IMR-90 (cell line): ENCODE results near the gene NFX1. TPM values are rescaled to one million over a fixed set of nuclear protein-coding genes. Genes with fewer than 3 reads are reported as not detected.

ENCODE experiments used
- ATAC-seq: fragments of 200-7000 bp; cut with Tn5 transposase; 2 replicates; pipeline ENCODE4 v1.9.1; 2020; ENCODE audit warnings: low read depth, mild to moderate bottlenecking, moderate library complexity
- BruUV-seq: library from RNA; stranded (reverse); fragments of 400-500 nt; replicated peaks from 2 replicates; lab custom pipeline; 2021; lab: Mats Ljungman, UMichigan
- CTCF ChIA-PET: fragments of 300-600 bp; formaldehyde crosslinking; extraction: SDS; loops from one replicate; lab custom pipeline; 2021; ENCODE audit warnings: antibody characterized with exemption; lab: Yijun Ruan, JAX
- POLR2A ChIA-PET: fragments of 300-600 bp; sonication (Branson Sonifier 250); formaldehyde crosslinking; loops from one replicate; lab custom pipeline; 2022; ENCODE audit warnings: antibody characterized with exemption; ENCODE audit not compliant: unreplicated experiment; lab: Charles Lee
- DNase-seq: peaks from one replicate; pipeline ENCODE4 v3.0.0; 2013
- H2AFZ ChIP-seq: replicated peaks from 2 replicates; pipeline ENCODE3; 2013; ENCODE audit warnings: low read length, mild to moderate bottlenecking; ENCODE audit not compliant: poor library complexity
- H2AK5ac ChIP-seq: 2 replicates; pipeline ENCODE4 v1.6.1; 2013; ENCODE audit warnings: low read depth, low read length, inconsistent platforms
- H2AK9ac ChIP-seq: replicated peaks from 2 replicates; pipeline ENCODE3; 2013; ENCODE audit warnings: mild to moderate bottlenecking, low read depth, low read length, moderate library complexity; ENCODE audit not compliant: poor library complexity
- H2BK120ac ChIP-seq: 2 replicates; pipeline ENCODE4 v1.6.1; 2013; ENCODE audit warnings: low read depth, low read length, inconsistent platforms
- H2BK15ac ChIP-seq: 3 replicates; pipeline ENCODE4 v1.6.1; 2013; ENCODE audit warnings: low read depth, low read length, inconsistent platforms
- H2BK20ac ChIP-seq: 2 replicates; pipeline ENCODE4 v1.6.1; 2013; ENCODE audit warnings: low read depth, mild to moderate bottlenecking, inconsistent platforms, low read length, moderate library complexity
- H2BK5ac ChIP-seq: 2 replicates; pipeline ENCODE4 v1.6.1; 2013; ENCODE audit warnings: mild to moderate bottlenecking, low read depth, low read length, inconsistent platforms; ENCODE audit not compliant: poor library complexity, severe bottlenecking
- H3K14ac ChIP-seq: replicated peaks from 2 replicates; pipeline ENCODE4 v1.6.1; 2013; ENCODE audit warnings: low read depth, low read length, inconsistent platforms
- H3K18ac ChIP-seq: 2 replicates; pipeline ENCODE4 v1.6.1; 2013; ENCODE audit warnings: low read depth, low read length, control low read depth
- H3K23ac ChIP-seq: 2 replicates; pipeline ENCODE4 v1.6.1; 2013; ENCODE audit warnings: low read depth, low read length, inconsistent platforms
- H3K27ac ChIP-seq: 2 replicates; pipeline ENCODE4 v1.5.1; 2013; ENCODE audit warnings: mild to moderate bottlenecking, control low read depth, low read length; ENCODE audit not compliant: insufficient read depth
- H3K27me3 ChIP-seq: 2 replicates; pipeline ENCODE4 v1.6.1; 2013; ENCODE audit warnings: low read length; ENCODE audit not compliant: control insufficient read depth, insufficient read depth
- H3K36me3 ChIP-seq: 2 replicates; pipeline ENCODE4 v1.6.1; 2013; ENCODE audit warnings: low read length, mixed read lengths; ENCODE audit not compliant: control insufficient read depth, insufficient read depth
- H3K4ac ChIP-seq: 2 replicates; pipeline ENCODE4 v1.6.1; 2013; ENCODE audit warnings: low read depth, low read length, inconsistent platforms
- H3K4me1 ChIP-seq: 2 replicates; pipeline ENCODE4 v1.6.1; 2013; ENCODE audit warnings: low read length, mixed read lengths; ENCODE audit not compliant: control insufficient read depth, insufficient read depth
- H3K4me2 ChIP-seq: 2 replicates; pipeline ENCODE4 v1.6.1; 2013; ENCODE audit warnings: low read depth, mild to moderate bottlenecking, control low read depth, low read length, moderate library complexity
- H3K4me3 ChIP-seq: 2 replicates; pipeline ENCODE4 v1.5.1; 2013; ENCODE audit warnings: low read depth, mild to moderate bottlenecking, control low read depth, low read length, moderate library complexity; ENCODE audit not compliant: insufficient read depth
- H3K56ac ChIP-seq: 2 replicates; pipeline ENCODE4 v1.6.1; 2013; ENCODE audit warnings: low read length, inconsistent platforms; ENCODE audit not compliant: insufficient read depth; ENCODE audit errors: extremely low read depth
- H3K79me1 ChIP-seq, 2 experiments: 2 replicates each; pipeline ENCODE4 v1.6.1; 2013; ENCODE audit warnings: low read length in 2 of 2, inconsistent platforms in 1 of 2, low read depth in 1 of 2
- H3K9ac ChIP-seq: 2 replicates; pipeline ENCODE4 v1.6.1; 2013; ENCODE audit warnings: low read depth, low read length, control low read depth
- H3K9me1 ChIP-seq: 2 replicates; pipeline ENCODE4 v1.6.1; 2013; ENCODE audit warnings: low read length, inconsistent platforms; ENCODE audit not compliant: insufficient read depth
- H3K9me3 ChIP-seq: 2 replicates; pipeline ENCODE4 v1.6.1; 2013; ENCODE audit warnings: low read length; ENCODE audit not compliant: control insufficient read depth, insufficient read depth
- H4K20me1 ChIP-seq: 2 replicates; pipeline ENCODE4 v1.6.1; 2013; ENCODE audit warnings: low read length, inconsistent platforms; ENCODE audit not compliant: insufficient read depth
- H4K5ac ChIP-seq: 2 replicates; pipeline ENCODE4 v1.6.1; 2013; ENCODE audit warnings: mild to moderate bottlenecking, low read depth, low read length, control low read depth
- H4K8ac ChIP-seq, 2 experiments: 2 replicates each; pipeline ENCODE4 v1.6.1; 2013; ENCODE audit warnings: low read depth in 2 of 2, low read length in 2 of 2, control low read depth in 1 of 2, inconsistent platforms in 1 of 2
- H4K91ac ChIP-seq: 2 replicates; pipeline ENCODE4 v1.6.1; 2013; ENCODE audit warnings: low read depth, low read length, inconsistent platforms; ENCODE audit not compliant: insufficient read depth
- BHLHE40 ChIP-seq: fragments of 150-350 bp; IDR thresholded peaks from 2 replicates; pipeline ENCODE4 v1.6.1; 2016; ENCODE audit warnings: mild to moderate bottlenecking, low read depth, low read length
- CEBPB ChIP-seq: IDR thresholded peaks from 2 replicates; pipeline ENCODE4 v1.6.1; 2012; ENCODE audit warnings: low read depth, low read length, improper control_type of control experiment
- CHD1 ChIP-seq: IDR thresholded peaks from 2 replicates; pipeline ENCODE4 v1.6.1; 2012; ENCODE audit warnings: low read depth, low read length, improper control_type of control experiment
- FOS ChIP-seq: fragments of 150-350 bp; IDR thresholded peaks from 2 replicates; pipeline ENCODE4 v1.6.1; 2016; ENCODE audit warnings: low read depth, low read length
- MAFK ChIP-seq: IDR thresholded peaks from 2 replicates; pipeline ENCODE4 v1.6.1; 2012; ENCODE audit warnings: low read depth, low read length, improper control_type of control experiment
- MAZ ChIP-seq: IDR thresholded peaks from 2 replicates; pipeline ENCODE4 v1.6.1; 2012; ENCODE audit warnings: low read depth, mild to moderate bottlenecking, low read length, improper control_type of control experiment, moderate library complexity, borderline replicate concordance
- MXI1 ChIP-seq: IDR thresholded peaks from 2 replicates; pipeline ENCODE4 v1.6.1; 2012; ENCODE audit warnings: low read depth, mild to moderate bottlenecking, low read length, moderate library complexity, borderline replicate concordance
- NFE2L2 ChIP-seq: fragments of 150-350 bp; IDR thresholded peaks from 2 replicates; pipeline ENCODE4 v1.6.1; 2016; ENCODE audit warnings: low read depth, mild to moderate bottlenecking, low read length
- POLR2A ChIP-seq: IDR thresholded peaks from 2 replicates; pipeline ENCODE4 v1.6.1; 2012; ENCODE audit warnings: mild to moderate bottlenecking, low read depth, low read length
- RAD21 ChIP-seq: IDR thresholded peaks from 2 replicates; pipeline ENCODE4 v1.6.1; 2012; ENCODE audit warnings: low read length, improper control_type of control experiment
- RCOR1 ChIP-seq: IDR thresholded peaks from 2 replicates; pipeline ENCODE4 v1.6.1; 2012; ENCODE audit warnings: mild to moderate bottlenecking, low read length, improper control_type of control experiment; ENCODE audit not compliant: insufficient replicate concordance
- RFX5 ChIP-seq: IDR thresholded peaks from 2 replicates; pipeline ENCODE4 v1.8.0; 2012; ENCODE audit warnings: low read depth, mild to moderate bottlenecking, low read length, moderate library complexity
- SMC3 ChIP-seq: fragments of 150-350 bp; IDR thresholded peaks from 2 replicates; pipeline ENCODE4 v1.6.1; 2016; ENCODE audit warnings: low read depth, mild to moderate bottlenecking, antibody characterized with exemption, low read length, moderate library complexity
- WGBS, 2 experiments: methylation state at CpG; one replicate each; pipeline versions ENCODE4 v1.1.5 to v1.1.7; 2013; ENCODE audit warnings: missing lambda C conversion rate in 2 of 2; ENCODE audit not compliant: insufficient read length in 1 of 2; ENCODE audit errors: extremely low coverage in 2 of 2; 5-methylcytosine and 5-hydroxymethylcytosine counted together
- dilution Hi-C: fragments of 300-500 bp; cut with HindIII; formaldehyde crosslinking; loops from one replicate; pipeline ENCODE4 v1.14.3; 2018; ENCODE audit warnings: low sequenced_read_pairs; ENCODE audit not compliant: unreplicated experiment
- in situ Hi-C: fragments of 300-500 bp; cut with MboI; formaldehyde crosslinking; loops from 3 replicates; pipeline ENCODE4 v1.14.3; 2019; ENCODE audit warnings: low sequenced_read_pairs, inconsistent platforms, mixed read lengths
- intact Hi-C: fragments of 100-400 bp; cut with micrococcal nuclease; formaldehyde crosslinking; loops from 2 replicates; pipeline ENCODE4 v1.10.0; 2022
- polyA plus RNA-seq, 3 experiments: library from polyadenylated mRNA; depleted of rRNA; stranded (reverse); fragments of >200 nt; gene quantifications; 2 replicates each; pipeline ENCODE4 v1.2.3, GENCODE V29; 2012; ENCODE audit warnings: low replicate concordance in 1 of 3
- total RNA-seq: library from RNA; depleted of rRNA; stranded (reverse); fragments of >200 nt; gene quantifications from 2 replicates; pipeline ENCODE4 v1.2.3, GENCODE V29; 2012
- TF ChIP-seq, protein P1 (sequence below): fragments of 150-350 bp; IDR thresholded peaks from 2 replicates; pipeline ENCODE4 v1.6.1; 2017; ENCODE audit warnings: mild to moderate bottlenecking, antibody characterized with exemption, low read length, low read depth
- TF ChIP-seq, protein P2 (sequence below): fragments of 150-350 bp; IDR thresholded peaks from 2 replicates; pipeline ENCODE4 v1.6.1; 2016; ENCODE audit warnings: low read depth, mild to moderate bottlenecking, low read length, moderate library complexity, borderline replicate concordance
- TF ChIP-seq, protein P3 (sequence below): conservative IDR thresholded peaks from 2 replicates; pipeline ENCODE4 v1.5.1; 2012; ENCODE audit warnings: mild to moderate bottlenecking, low read depth, low read length, improper control_type of control experiment

Gene NFX1
- total and polyA plus RNA-seq, 2 of the 4 experiments (the other 2 are of a cell fraction) = 27.0 to 36.0 TPM

DNA sequence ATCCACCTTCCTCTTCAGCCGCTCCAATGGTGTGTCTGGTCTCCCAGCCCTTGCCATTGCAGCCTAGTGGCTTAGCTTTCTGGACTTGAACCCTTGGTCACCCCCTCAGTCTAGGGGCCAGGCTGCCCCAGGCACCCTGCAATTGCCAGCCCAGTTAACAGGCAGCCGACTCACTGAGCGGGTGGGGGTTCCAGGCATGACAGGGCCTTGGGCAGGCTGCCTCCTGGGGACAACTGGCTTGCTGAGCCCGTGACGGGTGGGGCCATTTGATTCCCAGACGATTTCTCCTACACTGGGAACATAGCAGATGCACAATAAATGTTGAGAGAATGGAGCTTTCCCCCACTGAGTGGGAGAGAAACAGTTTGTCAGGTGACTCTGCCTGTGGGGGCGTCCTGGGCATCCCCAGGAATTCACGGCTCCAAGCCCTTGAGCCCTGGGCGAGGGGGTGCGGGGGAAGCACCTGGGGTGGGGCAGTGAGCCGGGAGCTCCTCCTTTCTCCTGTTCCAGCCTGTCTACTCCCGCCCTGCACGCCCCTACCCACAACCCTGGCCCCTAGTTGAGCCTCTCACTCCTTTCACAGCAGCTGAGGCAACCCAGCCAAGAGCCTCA, 124.7 kb downstream of the NFX1 start:
- intact Hi-C loops = loop anchor here (1.0 kb wide), 2 partner anchors 40 to 128 kb away; no protein-coding TSS in a partner anchor
- ChIA-PET POLR2A (no interaction called here), CTCF (interaction anchor here (0.6 to 3.0 kb wide), 6 partner anchors 10 to 1987 kb away, joined by 3 to 14 read pairs (median 4); partner anchors contain the start of gene AQP3)
- Histone ChIP-seq H3K9me1 (no peaks in the 10 kb centered on the region), H2AK5ac (no peak overlapping the region), H3K4me1 (no peaks in the 10 kb centered on the region), H4K8ac (no peak overlapping the region), H3K9ac (no peak overlapping the region), H3K9me3 (no peaks in the 10 kb centered on the region), H2BK120ac (no peak overlapping the region), H3K23ac (no peak overlapping the region), H3K4ac (no peak overlapping the region), H3K18ac (no peak overlapping the region), H2BK5ac (no peak overlapping the region), H4K20me1 (no peaks in the 10 kb centered on the region), H4K5ac (no peak overlapping the region), H3K36me3 (no peaks in the 10 kb centered on the region), H3K79me1 (no peaks in the 10 kb centered on the region), H2AK9ac (peak overlapping the region; percentile 88), H3K4me3 (no peak overlapping the region), H3K4me2 (no peak overlapping the region), H2BK20ac (no peak overlapping the region), H2AFZ (peak overlapping the region; percentile 81), H3K27ac (no peak overlapping the region), H3K27me3 (peaks cover 11% of the 10 kb centered on the region), H3K56ac (no peak overlapping the region), H3K14ac (no peak overlapping the region), H4K91ac (no peak overlapping the region), H2BK15ac (no peak overlapping the region)
- BruUV-seq = no TSS peak
- WGBS, 2 experiments = 78% methylated on average over 5 of the region's 13 CpGs; no CpG with 5 or more reads in 1 of the 2 experiments
- DNase-seq (no peak), ATAC-seq (no peak)
- TF ChIP-seq CEBPB (no peak), POLR2A (no peak), CHD1 (no peak), MXI1 (no peak), RFX5 (no peak), NFE2L2 (no peak), MAZ (no peak), SMC3 (no peak), BHLHE40 (no peak), FOS (no peak), RCOR1 (no peak), MAFK (no peak), RAD21 (no peak)
- TF ChIP-seq, protein P1, sequence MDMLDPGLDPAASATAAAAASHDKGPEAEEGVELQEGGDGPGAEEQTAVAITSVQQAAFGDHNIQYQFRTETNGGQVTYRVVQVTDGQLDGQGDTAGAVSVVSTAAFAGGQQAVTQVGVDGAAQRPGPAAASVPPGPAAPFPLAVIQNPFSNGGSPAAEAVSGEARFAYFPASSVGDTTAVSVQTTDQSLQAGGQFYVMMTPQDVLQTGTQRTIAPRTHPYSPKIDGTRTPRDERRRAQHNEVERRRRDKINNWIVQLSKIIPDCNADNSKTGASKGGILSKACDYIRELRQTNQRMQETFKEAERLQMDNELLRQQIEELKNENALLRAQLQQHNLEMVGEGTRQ = no peak
- TF ChIP-seq, protein P2, sequence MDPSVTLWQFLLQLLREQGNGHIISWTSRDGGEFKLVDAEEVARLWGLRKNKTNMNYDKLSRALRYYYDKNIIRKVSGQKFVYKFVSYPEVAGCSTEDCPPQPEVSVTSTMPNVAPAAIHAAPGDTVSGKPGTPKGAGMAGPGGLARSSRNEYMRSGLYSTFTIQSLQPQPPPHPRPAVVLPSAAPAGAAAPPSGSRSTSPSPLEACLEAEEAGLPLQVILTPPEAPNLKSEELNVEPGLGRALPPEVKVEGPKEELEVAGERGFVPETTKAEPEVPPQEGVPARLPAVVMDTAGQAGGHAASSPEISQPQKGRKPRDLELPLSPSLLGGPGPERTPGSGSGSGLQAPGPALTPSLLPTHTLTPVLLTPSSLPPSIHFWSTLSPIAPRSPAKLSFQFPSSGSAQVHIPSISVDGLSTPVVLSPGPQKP = no peak
- TF ChIP-seq, protein P3, sequence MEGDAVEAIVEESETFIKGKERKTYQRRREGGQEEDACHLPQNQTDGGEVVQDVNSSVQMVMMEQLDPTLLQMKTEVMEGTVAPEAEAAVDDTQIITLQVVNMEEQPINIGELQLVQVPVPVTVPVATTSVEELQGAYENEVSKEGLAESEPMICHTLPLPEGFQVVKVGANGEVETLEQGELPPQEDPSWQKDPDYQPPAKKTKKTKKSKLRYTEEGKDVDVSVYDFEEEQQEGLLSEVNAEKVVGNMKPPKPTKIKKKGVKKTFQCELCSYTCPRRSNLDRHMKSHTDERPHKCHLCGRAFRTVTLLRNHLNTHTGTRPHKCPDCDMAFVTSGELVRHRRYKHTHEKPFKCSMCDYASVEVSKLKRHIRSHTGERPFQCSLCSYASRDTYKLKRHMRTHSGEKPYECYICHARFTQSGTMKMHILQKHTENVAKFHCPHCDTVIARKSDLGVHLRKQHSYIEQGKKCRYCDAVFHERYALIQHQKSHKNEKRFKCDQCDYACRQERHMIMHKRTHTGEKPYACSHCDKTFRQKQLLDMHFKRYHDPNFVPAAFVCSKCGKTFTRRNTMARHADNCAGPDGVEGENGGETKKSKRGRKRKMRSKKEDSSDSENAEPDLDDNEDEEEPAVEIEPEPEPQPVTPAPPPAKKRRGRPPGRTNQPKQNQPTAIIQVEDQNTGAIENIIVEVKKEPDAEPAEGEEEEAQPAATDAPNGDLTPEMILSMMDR = no peak
- in situ Hi-C loops = loop anchor here (25.0 kb wide), 1 partner anchor 297 kb away; no protein-coding TSS in a partner anchor
- dilution Hi-C loops = no loop called here
